Measurements from ENCODE around the gene FAM221B.

The FAM221B gene

DNA sequence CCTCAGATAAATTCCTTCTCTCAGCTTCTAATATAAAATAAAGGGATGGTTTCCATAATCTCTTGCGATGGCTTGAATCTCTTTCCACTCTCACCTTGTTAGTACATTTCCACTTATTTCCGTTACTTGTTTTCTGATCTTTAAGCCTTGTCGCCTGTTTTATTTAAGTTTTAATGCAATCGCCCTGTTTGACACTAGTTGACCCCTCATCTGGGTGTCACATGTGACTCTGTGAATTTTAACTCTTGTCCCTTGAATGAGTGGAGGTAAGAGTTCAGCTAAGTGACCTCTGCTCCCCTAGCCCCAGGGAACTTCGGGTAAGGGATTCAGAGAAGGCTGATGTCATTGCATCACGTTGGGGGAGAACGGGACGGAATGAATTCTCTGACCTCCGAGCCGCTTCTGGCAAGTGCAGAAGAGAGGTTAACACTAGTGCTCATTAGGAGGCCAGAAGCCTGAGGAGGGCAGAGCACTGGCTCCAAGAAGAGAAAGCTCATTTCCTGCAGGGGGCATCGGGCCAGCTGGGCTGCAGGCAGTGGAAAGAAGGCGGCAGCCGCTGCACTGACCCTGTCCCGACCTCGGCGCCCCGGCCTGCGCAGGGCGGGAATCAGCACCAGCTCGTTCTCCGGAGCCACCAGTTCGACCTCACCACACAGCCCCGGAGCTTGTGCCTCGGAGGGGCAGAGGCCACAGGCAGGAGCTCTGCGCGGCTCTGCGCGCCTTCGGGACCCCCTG is 14.3 kb downstream of the FAM221B start:
- Histone ChIP-seq H4K20me1 (ENCODE audit: insufficient read depth, low read length) (no peaks in the 10 kb centered on the region), H3K4me3 (ENCODE audit: low read length) (peak overlapping the region; percentile 81), H3K9ac (ENCODE audit: low read length) (peak overlapping the region; percentile 92), H3K4me2 (ENCODE audit: low read length) (peak overlapping the region; percentile 99), H2AFZ (ENCODE audit: low read depth, low read length) (no peak overlapping the region), H3K79me2 (ENCODE audit: low read length) (peaks cover 9% of the 10 kb centered on the region), H3K27ac (ENCODE audit: low read length) (peak overlapping the region; percentile 78), H3K36me3 (replicated peaks; ENCODE audit: low read depth, low read length) (no peaks in the 10 kb centered on the region), H3K27me3 (ENCODE audit: low read depth, low read length) (no peaks in the 10 kb centered on the region), H3K4me1 (ENCODE audit: low read length) (peaks cover 31% of the 10 kb centered on the region), H3K9me3 (ENCODE audit: insufficient read depth, low read length) (no peaks in the 10 kb centered on the region)
- peak; percentile 26; the same call in 1 of the 2 replicates for TF ChIP-seq CTCF (IDR thresholded peaks at IDR 0.05; ENCODE audit: low read depth, low read length)
- TF ChIP-seq EZH2phosphoT487 (IDR thresholded peaks at IDR 0.05; ENCODE audit: low read depth) = no peak

- Histone ChIP-seq H3K36me3 (replicated peaks; ENCODE audit: low read depth, low read length) (no peaks in the 10 kb centered on the region), H4K20me1 (ENCODE audit: insufficient read depth, low read length) (no peaks in the 10 kb centered on the region), H3K4me3 (ENCODE audit: low read length) (peak overlapping the region; percentile 81), H3K79me2 (ENCODE audit: low read length) (peaks cover 9% of the 10 kb centered on the region), H3K4me1 (ENCODE audit: low read length) (peaks cover 31% of the 10 kb centered on the region), H3K27ac (ENCODE audit: low read length) (peak overlapping the region; percentile 78), H3K9ac (ENCODE audit: low read length) (peak overlapping the region; percentile 92), H3K4me2 (ENCODE audit: low read length) (peak overlapping the region; percentile 99), H3K9me3 (ENCODE audit: insufficient read depth, low read length) (no peaks in the 10 kb centered on the region), H3K27me3 (ENCODE audit: low read depth, low read length) (no peaks in the 10 kb centered on the region), H2AFZ (ENCODE audit: low read depth, low read length) (no peak overlapping the region)
- peak; percentile 31; the same call in 1 of the 2 replicates for TF ChIP-seq CTCF (IDR thresholded peaks at IDR 0.05; ENCODE audit: low read depth, low read length)
- no peak for TF ChIP-seq EZH2phosphoT487 (IDR thresholded peaks at IDR 0.05; ENCODE audit: low read depth)
Measured at GRCh38 chr9:35813434-35814105, 15.0 kb downstream of the FAM221B start.

DNA sequence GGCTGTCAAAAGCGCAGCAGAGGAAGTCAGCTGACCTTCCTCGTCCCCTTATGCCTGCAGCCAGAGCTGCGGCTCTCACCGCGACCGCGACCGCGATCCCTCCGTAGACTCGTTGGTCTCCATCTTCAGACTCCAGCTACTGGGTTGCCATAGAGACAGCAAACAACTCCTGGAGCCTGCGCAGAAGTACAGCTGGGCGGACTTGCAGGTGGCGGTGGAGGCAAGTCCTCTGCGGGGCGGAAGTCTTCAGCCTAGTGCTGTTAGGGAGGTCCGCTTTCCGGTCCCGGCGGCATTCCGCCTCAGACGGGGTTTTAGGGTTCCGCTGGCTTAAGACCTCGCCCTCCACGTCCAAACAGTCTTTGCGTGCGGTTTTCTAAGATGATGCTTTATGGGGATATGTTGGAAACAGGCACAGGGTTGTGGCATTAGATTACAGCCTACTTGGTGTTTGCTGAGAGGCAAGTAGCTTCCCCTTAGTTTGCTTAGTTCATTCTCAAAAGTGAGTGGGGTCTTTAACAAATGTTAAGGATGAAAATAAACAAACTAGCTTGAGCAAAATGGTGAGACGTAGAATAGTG is 16.4 kb downstream of the FAM221B start, which contains the start of gene SPAG8:
Gene SPAG8 (minus strand): TSS at position 238 of the 578 bp plus-strand sequence. CDS start 115 bp downstream, at position 123.
- no peaks in the 10 kb centered on the region for H4K20me1 ChIP-seq (ENCODE audit: insufficient read depth, low read length)
- peak within 1 kb of the TSS; percentile 60 for H3K9ac ChIP-seq (ENCODE audit: low read length)
- peak within 1 kb of the TSS; percentile 80 for H3K4me3 ChIP-seq (ENCODE audit: low read length)
- peak within 1 kb of the TSS; percentile 52 for H3K27ac ChIP-seq (ENCODE audit: low read length)
- H3K27me3 ChIP-seq (ENCODE audit: low read depth, low read length) = no peaks in the 10 kb centered on the region
- H3K36me3 ChIP-seq (replicated peaks; ENCODE audit: low read depth, low read length) = peaks cover 7% of the 10 kb centered on the region
- H3K4me1 ChIP-seq (ENCODE audit: low read length) = peaks cover 43% of the 10 kb centered on the region
- H2AFZ ChIP-seq (ENCODE audit: low read depth, low read length) = peak within 1 kb of the TSS; percentile 85
- peaks cover 12% of the 10 kb centered on the region for H3K79me2 ChIP-seq (ENCODE audit: low read length)
- TF ChIP-seq CTCF (IDR thresholded peaks at IDR 0.05; ENCODE audit: low read depth, low read length) (no peak), EZH2phosphoT487 (IDR thresholded peaks at IDR 0.05; ENCODE audit: low read depth) (no peak)
- H3K4me2 ChIP-seq (ENCODE audit: low read length) = peak within 1 kb of the TSS; percentile 92
- H3K9me3 ChIP-seq (ENCODE audit: insufficient read depth, low read length) = no peaks in the 10 kb centered on the region
